Loucy (cell line): ENCODE data around the gene ACIN1.

Source experiments
- H2AFZ ChIP-seq: fragments of 200-600 bp; sonication (generic); 2 replicates; pipeline ENCODE4 v1.6.0; 2016; ENCODE audit warnings: antibody characterized with exemption, mild to moderate bottlenecking, low read length, moderate library complexity
- H3F3A ChIP-seq: fragments of 200-600 bp; 2 replicates; pipeline ENCODE4 v1.6.0; 2016; ENCODE audit warnings: antibody characterized with exemption, low read depth, mild to moderate bottlenecking
- H3K27me3 ChIP-seq: fragments of 200-600 bp; sonication (generic); 2 replicates; pipeline ENCODE4 v1.6.1; 2014; ENCODE audit warnings: low read length, mild to moderate bottlenecking; ENCODE audit not compliant: insufficient read depth, poor library complexity, severe bottlenecking
- H3K36me3 ChIP-seq: fragments of 200-600 bp; sonication (generic); 2 replicates; pipeline ENCODE4 v1.6.1; 2016; ENCODE audit warnings: low read length; ENCODE audit not compliant: insufficient read depth
- H3K4me1 ChIP-seq: fragments of 200-600 bp; sonication (generic); 2 replicates; pipeline ENCODE4 v1.5.1; 2014; ENCODE audit warnings: low read length, mild to moderate bottlenecking; ENCODE audit not compliant: insufficient read depth, poor library complexity, severe bottlenecking
- H3K4me2 ChIP-seq: fragments of 200-600 bp; sonication (generic); 2 replicates; pipeline ENCODE4 v1.6.0; 2014; ENCODE audit warnings: antibody characterized with exemption, low read length, low read depth, mild to moderate bottlenecking; ENCODE audit not compliant: poor library complexity, severe bottlenecking
- H3K4me3 ChIP-seq: fragments of 200-600 bp; sonication (generic); 2 replicates; pipeline ENCODE4 v1.5.1; 2014; ENCODE audit warnings: low read length, mild to moderate bottlenecking, mixed read lengths; ENCODE audit not compliant: poor library complexity, severe bottlenecking
- H3K79me2 ChIP-seq: fragments of 200-600 bp; sonication (generic); 2 replicates; pipeline ENCODE4 v1.6.1; 2014; ENCODE audit warnings: low read length; ENCODE audit not compliant: insufficient read depth
- H3K9ac ChIP-seq: fragments of 200-600 bp; sonication (generic); 2 replicates; pipeline ENCODE4 v1.6.0; 2014; ENCODE audit warnings: mild to moderate bottlenecking, low read depth, low read length, moderate library complexity; ENCODE audit not compliant: poor library complexity, severe bottlenecking
- H3K9me2 ChIP-seq: fragments of 200-600 bp; sonication (generic); replicated peaks from 2 replicates; pipeline ENCODE4 v1.6.1; 2016; ENCODE audit warnings: low read depth, low read length, mixed read lengths
- H3K9me3 ChIP-seq: fragments of 200-600 bp; sonication (generic); 2 replicates; pipeline ENCODE4 v1.6.1; 2014; ENCODE audit warnings: mild to moderate bottlenecking, antibody characterized with exemption, low read length, low read depth; ENCODE audit not compliant: insufficient read depth
- H4K20me1 ChIP-seq: fragments of 200-600 bp; sonication (generic); 2 replicates; pipeline ENCODE4 v1.6.0; 2014; ENCODE audit warnings: antibody characterized with exemption, low read length, mild to moderate bottlenecking; ENCODE audit not compliant: insufficient read depth, poor library complexity, severe bottlenecking
- CTCF ChIP-seq: fragments of 200-600 bp; sonication (generic); conservative IDR thresholded peaks from 2 replicates; pipeline ENCODE4 v1.5.1; 2014; ENCODE audit warnings: mild to moderate bottlenecking, antibody characterized with exemption, low read length
- EZH2phosphoT487 ChIP-seq: fragments of 200-600 bp; IDR thresholded peaks from 2 replicates; pipeline ENCODE4 v1.6.1; 2018; ENCODE audit warnings: antibody characterized with exemption, mild to moderate bottlenecking, moderate library complexity, borderline replicate concordance

The ACIN1 gene

GRCh38 chr14:23115039-23115731 is 20.2 kb upstream of the ACIN1 start:
- no peak for TF ChIP-seq CTCF
- no peak for TF ChIP-seq EZH2phosphoT487
- Histone ChIP-seq H3F3A (0 out of 2 replicates have a peak, but pooled peaks cover 3% of the 10 kb centered on the region), H4K20me1 (no peaks in the 10 kb centered on the region), H3K4me2 (no peak overlapping the region), H3K9me3 (no peaks in the 10 kb centered on the region), H3K9me2 (no peaks in the 10 kb centered on the region), H3K4me1 (peaks cover 21% of the 10 kb centered on the region), H3K27me3 (no peaks in the 10 kb centered on the region), H3K9ac (no peak overlapping the region), H3K79me2 (no peaks in the 10 kb centered on the region), H3K4me3 (no peak overlapping the region), H2AFZ (no peak overlapping the region), H3K36me3 (no peaks in the 10 kb centered on the region)

GRCh38 chr14:23114669-23115038 is 19.7 kb upstream of the ACIN1 start:
- Histone ChIP-seq H4K20me1 (no peaks in the 10 kb centered on the region), H3K4me2 (no peak overlapping the region), H3K9me2 (no peaks in the 10 kb centered on the region), H3K9me3 (no peaks in the 10 kb centered on the region), H3F3A (0 out of 2 replicates have a peak, but pooled peaks cover under 1% of the 10 kb centered on the region), H3K79me2 (no peaks in the 10 kb centered on the region), H3K36me3 (no peaks in the 10 kb centered on the region), H2AFZ (no peak overlapping the region), H3K9ac (no peak overlapping the region), H3K4me1 (peaks cover 16% of the 10 kb centered on the region), H3K4me3 (no peak overlapping the region), H3K27me3 (no peaks in the 10 kb centered on the region)
- TF ChIP-seq EZH2phosphoT487 (no peak), CTCF (no peak)

- Histone ChIP-seq H3K4me2 (no peak overlapping the region), H3F3A (no peaks in the 10 kb centered on the region), H4K20me1 (no peaks in the 10 kb centered on the region), H2AFZ (no peak overlapping the region), H3K9me2 (no peaks in the 10 kb centered on the region), H3K79me2 (no peaks in the 10 kb centered on the region), H3K9me3 (no peaks in the 10 kb centered on the region), H3K27me3 (no peaks in the 10 kb centered on the region), H3K9ac (no peak overlapping the region), H3K4me3 (no peak overlapping the region), H3K4me1 (peaks cover 10% of the 10 kb centered on the region), H3K36me3 (no peaks in the 10 kb centered on the region)
- TF ChIP-seq CTCF (no peak), EZH2phosphoT487 (no peak)
Observed at GRCh38 chr14:23114120-23114458, 19.2 kb upstream of the ACIN1 start.
